ENCODE data around the gene TMEM131. TPM values are rescaled to one million over a fixed set of nuclear protein-coding genes. Genes with fewer than 3 reads are reported as not detected.

The TMEM131 gene
- total RNA-seq, 1 donor from 2014 or later = 20.0 TPM

- intact Hi-C loops (cut with DNase I) = no loop called here
- H3K27me3 ChIP-seq = no peaks in the 10 kb centered on the region
- H3K4me1 ChIP-seq = no peaks in the 10 kb centered on the region
- no peak for TF ChIP-seq CTCF (IDR thresholded peaks at IDR 0.05)
- DNase-seq (ENCODE audit: low spot score in 2 of 2) = peak in 1 of 2 donors; percentile 19
- H3K9me3 ChIP-seq = peaks cover 4 to 8% of the 10 kb centered on the region in 2 donors
- no peak overlapping the region for H3K27ac ChIP-seq
- H3K4me3 ChIP-seq = no peak overlapping the region
- H3K36me3 ChIP-seq = no peaks in the 10 kb centered on the region
Measured at GRCh38 chr2:97731274-97732020, 264.3 kb downstream of the TMEM131 start.

- no peak overlapping the region for H3K4me3 ChIP-seq
- DNase-seq (ENCODE audit: low spot score in 2 of 2) = no peak
- no peaks in the 10 kb centered on the region for H3K27me3 ChIP-seq
- no peak for TF ChIP-seq CTCF (IDR thresholded peaks at IDR 0.05)
- H3K4me1 ChIP-seq = no peaks in the 10 kb centered on the region
- no peak overlapping the region for H3K27ac ChIP-seq
- intact Hi-C loops (cut with DNase I) = no loop called here
- peaks cover 4 to 8% of the 10 kb centered on the region in 2 donors for H3K9me3 ChIP-seq
- no peaks in the 10 kb centered on the region for H3K36me3 ChIP-seq
Measured at GRCh38 chr2:97730245-97730644, 265.5 kb downstream of the TMEM131 start.

- H3K27ac ChIP-seq = no peak overlapping the region
- intact Hi-C loops (cut with DNase I) = no loop called here
- H3K4me1 ChIP-seq = no peaks in the 10 kb centered on the region
- DNase-seq (ENCODE audit: low spot score in 2 of 2) = peak in 1 of 2 donors; percentile 48
- H3K27me3 ChIP-seq = no peaks in the 10 kb centered on the region
- no peak for TF ChIP-seq CTCF (IDR thresholded peaks at IDR 0.05)
- no peak overlapping the region for H3K4me3 ChIP-seq
- H3K9me3 ChIP-seq = peaks cover 4 to 8% of the 10 kb centered on the region in 2 donors
- H3K36me3 ChIP-seq = no peaks in the 10 kb centered on the region
Measured at GRCh38 chr2:97728091-97728731, 267.5 kb downstream of the TMEM131 start.

- no peak for TF ChIP-seq CTCF (IDR thresholded peaks at IDR 0.05)
- intact Hi-C loops (cut with DNase I) = no loop called here
- no peaks in the 10 kb centered on the region for H3K27me3 ChIP-seq
- no peak overlapping the region for H3K27ac ChIP-seq
- H3K9me3 ChIP-seq = peaks cover 4 to 8% of the 10 kb centered on the region in 2 donors
- no peaks in the 10 kb centered on the region for H3K4me1 ChIP-seq
- H3K4me3 ChIP-seq = no peak overlapping the region
- H3K36me3 ChIP-seq = no peaks in the 10 kb centered on the region
- no peak for DNase-seq (ENCODE audit: low spot score in 2 of 2)
Measured at GRCh38 chr2:97727296-97727695, 268.5 kb downstream of the TMEM131 start.

- intact Hi-C loops (cut with DNase I) = no loop called here
- no peak for TF ChIP-seq CTCF (IDR thresholded peaks at IDR 0.05)
- H3K27me3 ChIP-seq = no peaks in the 10 kb centered on the region
- H3K27ac ChIP-seq = no peak overlapping the region
- no peaks in the 10 kb centered on the region for H3K4me1 ChIP-seq
- peaks cover 4 to 8% of the 10 kb centered on the region in 2 donors for H3K9me3 ChIP-seq
- DNase-seq (ENCODE audit: low spot score in 2 of 2) = no peak
- H3K4me3 ChIP-seq = no peak overlapping the region
- H3K36me3 ChIP-seq = no peaks in the 10 kb centered on the region
Measured at GRCh38 chr2:97726261-97727064, 269.3 kb downstream of the TMEM131 start.

Data from ascending aorta (tissue), 2 donors.